Measurements from ENCODE around the gene ZBTB7A. TPM values are rescaled to one million over a fixed set of nuclear protein-coding genes. Genes with fewer than 3 reads are reported as not detected.

Gene ZBTB7A
- total RNA-seq, 2 donors from 2014 or later, result 47.3 to 51.1 TPM

GRCh38 chr19:4037301-4037949, 29.3 kb downstream of the ZBTB7A start:
- no peaks in the 10 kb centered on the region for H3K9me3 ChIP-seq (ENCODE audit: control insufficient read depth, low read length, poor library complexity, severe bottlenecking)
- no peaks in the 10 kb centered on the region for H3K27me3 Mint-ChIP-seq
- no peak overlapping the region for H3K4me3 Mint-ChIP-seq
- DNase-seq (no peak), ATAC-seq (no peak)
- no peaks in the 10 kb centered on the region for H3K36me3 Mint-ChIP-seq (ENCODE audit: low read depth)
- no peak overlapping the region for H3K27ac Mint-ChIP-seq
- peaks cover 6% of the 10 kb centered on the region for H3K4me1 Mint-ChIP-seq

GRCh38 chr19:4036576-4037300, 30.0 kb downstream of the ZBTB7A start:
- H3K36me3 Mint-ChIP-seq (ENCODE audit: low read depth), result no peaks in the 10 kb centered on the region
- no peak overlapping the region for H3K27ac Mint-ChIP-seq
- H3K27me3 Mint-ChIP-seq, result no peaks in the 10 kb centered on the region
- no peak overlapping the region for H3K4me3 Mint-ChIP-seq
- H3K9me3 ChIP-seq (ENCODE audit: control insufficient read depth, low read length, poor library complexity, severe bottlenecking), result no peaks in the 10 kb centered on the region
- DNase-seq (no peak), ATAC-seq (no peak)
- peaks cover 6% of the 10 kb centered on the region for H3K4me1 Mint-ChIP-seq

- DNase-seq, result no peak
- Mint-ChIP-seq H3K36me3 (ENCODE audit: low read depth) (no peaks in the 10 kb centered on the region), H3K27me3 (no peaks in the 10 kb centered on the region), H3K27ac (no peak overlapping the region), H3K4me1 (peaks cover 6% of the 10 kb centered on the region), H3K4me3 (no peak overlapping the region)
- ATAC-seq, result no peak
- no peaks in the 10 kb centered on the region for H3K9me3 ChIP-seq (ENCODE audit: control insufficient read depth, low read length, poor library complexity, severe bottlenecking)
These were observed 31.1 kb downstream of the ZBTB7A start for GRCh38 chr19:4035582-4035981.

DNA sequence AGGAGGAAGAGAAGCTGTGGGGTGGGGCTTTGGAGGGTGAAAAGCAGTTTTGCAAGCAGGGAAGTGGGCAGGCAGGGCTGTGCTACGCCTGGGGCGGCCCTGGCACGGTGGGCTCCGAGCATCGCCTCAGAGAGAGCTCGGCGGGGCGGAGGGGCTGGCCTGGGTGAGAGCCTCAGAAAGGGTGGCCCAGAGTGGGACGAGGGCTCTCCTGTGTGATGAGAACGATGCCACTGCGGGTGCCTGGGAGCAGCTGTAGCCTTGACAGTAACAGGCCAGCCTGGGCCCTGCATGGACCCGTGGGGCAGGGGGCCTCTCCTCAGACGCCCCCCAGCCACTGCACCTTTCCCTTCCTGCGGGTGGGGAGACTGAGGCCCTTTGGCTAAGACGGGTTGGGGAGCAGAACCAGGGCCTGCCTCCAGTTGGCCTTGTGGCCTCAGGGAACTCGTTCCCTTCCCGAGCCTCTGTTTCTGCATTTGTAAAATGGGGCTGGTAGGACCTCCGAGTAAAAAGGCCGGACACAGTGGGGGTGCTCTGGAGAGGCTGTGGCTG, 31.6 kb downstream of the ZBTB7A start:
- Mint-ChIP-seq H3K27me3 (no peaks in the 10 kb centered on the region), H3K4me1 (peaks cover 2% of the 10 kb centered on the region), H3K36me3 (ENCODE audit: low read depth) (no peaks in the 10 kb centered on the region), H3K27ac (no peak overlapping the region), H3K4me3 (no peak overlapping the region)
- no peaks in the 10 kb centered on the region for H3K9me3 ChIP-seq (ENCODE audit: control insufficient read depth, low read length, poor library complexity, severe bottlenecking)
- DNase-seq (no peak), ATAC-seq (no peak)

- H3K4me3 Mint-ChIP-seq, result no peak overlapping the region
- no peak for DNase-seq
- H3K4me1 Mint-ChIP-seq, result no peaks in the 10 kb centered on the region
- H3K9me3 ChIP-seq (ENCODE audit: control insufficient read depth, low read length, poor library complexity, severe bottlenecking), result no peaks in the 10 kb centered on the region
- H3K27ac Mint-ChIP-seq, result no peak overlapping the region
- no peaks in the 10 kb centered on the region for H3K36me3 Mint-ChIP-seq (ENCODE audit: low read depth)
- no peaks in the 10 kb centered on the region for H3K27me3 Mint-ChIP-seq
- ATAC-seq, result no peak
These were observed 32.4 kb downstream of the ZBTB7A start for GRCh38 chr19:4034048-4035017.

DNA sequence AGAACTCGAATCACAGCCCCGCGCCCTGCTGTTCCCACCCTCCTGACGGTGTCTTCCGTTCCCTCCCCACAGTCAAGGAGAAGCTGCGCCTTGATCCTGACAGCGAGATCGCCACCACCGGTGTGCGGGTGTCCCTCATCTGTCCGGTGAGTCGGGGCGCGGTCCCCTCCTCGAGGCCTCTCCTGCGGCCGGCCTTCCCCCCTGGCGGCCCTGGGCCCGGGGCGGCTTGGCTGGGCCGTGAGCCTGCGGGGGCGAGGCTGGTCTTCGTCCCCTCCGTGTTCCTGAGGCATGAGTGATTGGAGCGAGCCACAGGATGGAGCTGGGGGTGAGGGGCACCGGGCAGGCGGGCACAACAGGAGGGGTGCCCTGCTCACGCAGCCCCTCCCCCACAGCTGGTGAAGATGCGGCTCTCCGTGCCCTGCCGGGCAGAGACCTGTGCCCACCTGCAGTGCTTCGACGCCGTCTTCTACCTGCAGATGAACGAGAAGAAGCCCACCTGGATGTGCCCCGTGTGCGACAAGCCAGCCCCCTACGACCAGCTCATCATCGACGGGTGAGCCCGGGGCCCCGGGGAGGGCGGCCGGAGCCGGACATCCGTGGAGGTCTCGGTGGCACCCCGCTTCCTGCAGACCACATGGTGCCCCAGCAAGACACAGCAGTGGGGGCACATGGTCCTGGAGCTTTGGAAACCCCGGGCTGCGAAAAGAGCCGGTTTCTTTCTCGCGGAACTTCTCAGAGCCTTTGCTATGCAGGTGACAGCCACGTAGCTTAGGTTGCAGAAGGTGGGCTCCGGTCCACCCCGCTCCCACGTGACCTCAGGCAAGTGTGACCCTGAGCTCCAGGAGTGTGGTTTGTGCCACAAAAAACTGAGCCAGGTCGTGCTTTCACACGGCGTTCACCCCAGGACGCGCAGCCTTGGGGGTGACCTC, 33.4 kb downstream of the ZBTB7A start:
- no peak for DNase-seq
- Mint-ChIP-seq H3K4me3 (no peak overlapping the region), H3K27me3 (no peaks in the 10 kb centered on the region), H3K27ac (no peak overlapping the region), H3K36me3 (ENCODE audit: low read depth) (no peaks in the 10 kb centered on the region), H3K4me1 (no peaks in the 10 kb centered on the region)
- H3K9me3 ChIP-seq (ENCODE audit: control insufficient read depth, low read length, poor library complexity, severe bottlenecking), result no peaks in the 10 kb centered on the region
- no peak for ATAC-seq

DNA sequence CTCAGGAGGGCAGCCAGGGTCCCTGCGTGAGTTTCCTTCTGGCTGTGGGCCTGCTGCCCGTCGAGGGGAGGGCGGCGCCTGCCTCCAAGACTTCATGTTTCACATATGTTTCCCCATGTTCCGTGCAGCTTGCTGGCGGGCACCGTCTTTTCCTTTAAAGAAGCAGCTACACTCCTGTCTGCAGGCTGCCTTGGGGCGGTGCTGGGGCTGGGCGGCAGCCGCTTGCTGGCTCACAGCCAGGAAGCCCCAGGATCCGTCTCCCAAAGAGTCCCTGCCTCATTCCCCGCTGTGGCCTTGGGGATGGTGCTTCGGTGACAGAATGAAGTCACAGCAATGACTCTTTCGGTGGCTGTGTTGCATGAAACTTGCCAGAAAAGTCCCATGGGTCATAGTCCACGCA, 34.3 kb downstream of the ZBTB7A start:
- no peak for DNase-seq

GRCh38 chr19:4031420-4031819, 35.3 kb downstream of the ZBTB7A start:
- no peak for DNase-seq
- Mint-ChIP-seq H3K27ac (no peak overlapping the region), H3K27me3 (no peaks in the 10 kb centered on the region), H3K4me3 (no peak overlapping the region), H3K36me3 (ENCODE audit: low read depth) (no peaks in the 10 kb centered on the region), H3K4me1 (no peaks in the 10 kb centered on the region)
- ATAC-seq, result no peak
- no peaks in the 10 kb centered on the region for H3K9me3 ChIP-seq (ENCODE audit: control insufficient read depth, low read length, poor library complexity, severe bottlenecking)

More for the DNA sequence above, 34.3 kb downstream of the ZBTB7A start:
- Mint-ChIP-seq H3K27ac (no peak overlapping the region), H3K36me3 (ENCODE audit: low read depth) (no peaks in the 10 kb centered on the region), H3K4me1 (no peaks in the 10 kb centered on the region), H3K4me3 (no peak overlapping the region), H3K27me3 (no peaks in the 10 kb centered on the region)
- H3K9me3 ChIP-seq (ENCODE audit: control insufficient read depth, low read length, poor library complexity, severe bottlenecking), result no peaks in the 10 kb centered on the region
- ATAC-seq, result no peak

- Mint-ChIP-seq H3K4me3 (no peak overlapping the region), H3K4me1 (no peaks in the 10 kb centered on the region), H3K36me3 (ENCODE audit: low read depth) (no peaks in the 10 kb centered on the region), H3K27me3 (no peaks in the 10 kb centered on the region), H3K27ac (no peak overlapping the region)
- no peaks in the 10 kb centered on the region for H3K9me3 ChIP-seq (ENCODE audit: control insufficient read depth, low read length, poor library complexity, severe bottlenecking)
- no peak for DNase-seq
- no peak for ATAC-seq
These were observed 35.7 kb downstream of the ZBTB7A start for GRCh38 chr19:4030981-4031380.

- ATAC-seq (no peak), DNase-seq (no peak)
- no peak overlapping the region for H3K4me3 Mint-ChIP-seq
- H3K27ac Mint-ChIP-seq, result no peak overlapping the region
- H3K27me3 Mint-ChIP-seq, result no peaks in the 10 kb centered on the region
- no peaks in the 10 kb centered on the region for H3K36me3 Mint-ChIP-seq (ENCODE audit: low read depth)
- H3K4me1 Mint-ChIP-seq, result no peaks in the 10 kb centered on the region
- no peaks in the 10 kb centered on the region for H3K9me3 ChIP-seq (ENCODE audit: control insufficient read depth, low read length, poor library complexity, severe bottlenecking)
These were observed 36.1 kb downstream of the ZBTB7A start for GRCh38 chr19:4030552-4030951.

- Mint-ChIP-seq H3K27me3 (no peaks in the 10 kb centered on the region), H3K4me1 (no peaks in the 10 kb centered on the region)
- no peak for DNase-seq
These were observed 37.5 kb downstream of the ZBTB7A start for GRCh38 chr19:4029247-4029614.

More at GRCh38 chr19:4029247-4029614, 37.5 kb downstream of the ZBTB7A start:
- ATAC-seq, result no peak
- H3K9me3 ChIP-seq (ENCODE audit: control insufficient read depth, low read length, poor library complexity, severe bottlenecking), result no peaks in the 10 kb centered on the region
- Mint-ChIP-seq H3K36me3 (ENCODE audit: low read depth) (no peaks in the 10 kb centered on the region), H3K4me3 (no peak overlapping the region), H3K27ac (no peak overlapping the region)

All from T-helper 17 cell (primary cell).